Right lobe of liver (tissue), 4 donors: ENCODE results near the gene SLC15A3.

Experiments used
- POLR2A ChIP-seq: fragments of 450-650 bp; IDR thresholded peaks from one replicate; pipeline ENCODE4 v1.6.1; 2017; ENCODE audit warnings: antibody characterized with exemption, mild to moderate bottlenecking
- TF ChIP-seq, protein P1 (sequence below), 4 donors: fragments of 200-600 bp in 3 of 4; fragments of 450-650 bp in 1 of 4; IDR thresholded peaks; one replicate each; pipeline versions ENCODE4 v1.5.1 to v1.8.0; 2016 to 2022; ENCODE audit warnings: antibody characterized with exemption in 4 of 4, mild to moderate bottlenecking in 2 of 4
- donor health status: DM: no; HTN: no; CAD: no.
- donor health status: DM: no; HTN: no; CAD: no.
- donor health status: DM: no; HTN: yes; CAD: no.

- TF ChIP-seq, protein P1, sequence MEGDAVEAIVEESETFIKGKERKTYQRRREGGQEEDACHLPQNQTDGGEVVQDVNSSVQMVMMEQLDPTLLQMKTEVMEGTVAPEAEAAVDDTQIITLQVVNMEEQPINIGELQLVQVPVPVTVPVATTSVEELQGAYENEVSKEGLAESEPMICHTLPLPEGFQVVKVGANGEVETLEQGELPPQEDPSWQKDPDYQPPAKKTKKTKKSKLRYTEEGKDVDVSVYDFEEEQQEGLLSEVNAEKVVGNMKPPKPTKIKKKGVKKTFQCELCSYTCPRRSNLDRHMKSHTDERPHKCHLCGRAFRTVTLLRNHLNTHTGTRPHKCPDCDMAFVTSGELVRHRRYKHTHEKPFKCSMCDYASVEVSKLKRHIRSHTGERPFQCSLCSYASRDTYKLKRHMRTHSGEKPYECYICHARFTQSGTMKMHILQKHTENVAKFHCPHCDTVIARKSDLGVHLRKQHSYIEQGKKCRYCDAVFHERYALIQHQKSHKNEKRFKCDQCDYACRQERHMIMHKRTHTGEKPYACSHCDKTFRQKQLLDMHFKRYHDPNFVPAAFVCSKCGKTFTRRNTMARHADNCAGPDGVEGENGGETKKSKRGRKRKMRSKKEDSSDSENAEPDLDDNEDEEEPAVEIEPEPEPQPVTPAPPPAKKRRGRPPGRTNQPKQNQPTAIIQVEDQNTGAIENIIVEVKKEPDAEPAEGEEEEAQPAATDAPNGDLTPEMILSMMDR (IDR thresholded peaks at IDR 0.05), result peak; percentile 88 to 95 (median 92)
- TF ChIP-seq POLR2A, result no peak
Measured at GRCh38 chr11:60899046-60899936, 52.7 kb downstream of the SLC15A3 start.
